Kidney (tissue), 14 donors: ENCODE data around the gene RNF157. TPM values are rescaled to one million over a fixed set of nuclear protein-coding genes. Genes with fewer than 3 reads are reported as not detected.

Experiments used
- DNase-seq, 5 donors: peaks; one replicate each; pipeline ENCODE4 v3.0.0-alpha.2; 2013 to 2020
- FAIRE-seq: peaks from 2 replicates; lab custom pipeline; 2012; peaks lifted over from hg19 to GRCh38; lab: Jason Lieb, UNC
- H3K27ac ChIP-seq, 2 donors: one replicate each; pipeline ENCODE4 v1.7.0; 2013; ENCODE audit warnings: low read depth in 2 of 2, low read length in 2 of 2, inconsistent platforms in 1 of 2
- H3K27me3 ChIP-seq: one replicate; pipeline ENCODE4 v1.7.1; 2013; ENCODE audit warnings: low read length, inconsistent platforms; ENCODE audit not compliant: control insufficient read depth, insufficient read depth
- H3K36me3 ChIP-seq, 3 donors: one replicate each; pipeline versions ENCODE4 v1.7.0 to v1.7.1; 2013; ENCODE audit warnings: low read length in 3 of 3, control low read depth in 1 of 3, inconsistent platforms in 1 of 3; ENCODE audit not compliant: insufficient read depth in 3 of 3, control insufficient read depth in 2 of 3
- H3K4me1 ChIP-seq, 3 donors: one replicate each; pipeline versions ENCODE4 v1.7.0 to v1.7.1; 2013; ENCODE audit warnings: low read length in 3 of 3, inconsistent platforms in 1 of 3, low read depth in 1 of 3; ENCODE audit not compliant: control insufficient read depth in 2 of 3, insufficient read depth in 2 of 3
- H3K4me3 ChIP-seq, 3 donors: one replicate each; pipeline versions ENCODE4 v1.7.0 to v1.8.1; 2013; ENCODE audit warnings: low read length in 3 of 3, control low read depth in 1 of 3, inconsistent platforms in 1 of 3
- H3K9ac ChIP-seq, 3 donors: one replicate each; pipeline versions ENCODE4 v1.7.0 to v1.7.1; 2013; ENCODE audit warnings: low read length in 3 of 3, control low read depth in 1 of 3, inconsistent platforms in 1 of 3
- H3K9me3 ChIP-seq, 3 donors: one replicate each; pipeline versions ENCODE4 v1.7.0 to v1.7.1; 2013; ENCODE audit warnings: low read length in 3 of 3, control low read depth in 1 of 3, inconsistent platforms in 1 of 3; ENCODE audit not compliant: control insufficient read depth in 2 of 3, insufficient read depth in 1 of 3
- CTCF ChIP-seq: IDR thresholded peaks from 3 replicates; pipeline ENCODE4 v1.5.1; 2012; ENCODE audit warnings: mild to moderate bottlenecking, moderate library complexity, borderline replicate concordance; ENCODE audit not compliant: insufficient read depth; ENCODE audit errors: extremely low read depth
- intact Hi-C: fragments of 100-400 bp; cut with DNase I; formaldehyde crosslinking; loops from one replicate; pipeline ENCODE4 v1.11.1; 2022
- polyA plus RNA-seq: library from polyadenylated mRNA; stranded (reverse); fragments of 350-450 nt; fragmentation: Illumina TruSeq; extraction: RNeasy Lipid Tissue Mini Kit (QIAGEN cat#74804); gene quantifications from one replicate; pipeline ENCODE4 v1.2.3, GENCODE V29; 2014; ENCODE audit warnings: low read depth, low replicate concordance; ENCODE audit not compliant: insufficient read depth
- total RNA-seq: library from RNA; stranded (reverse); fragmentation: NEBNext Ultra II Directional; extraction: Animal tissue kit (Norgen Biotek cat#: 25700); gene quantifications from one replicate; pipeline ENCODE4 v1.2.1, GENCODE V29; 2021
- donor health status: control.
- donor health status: control.
- donor health status: control.
- donor health status: control.
- donor health status: control.
- donor health status: DM: yes; HTN: yes; CAD: no.
- donor health status: Normal renal cell carcinoma (clear cell type).

RNF157 gene
- total and polyA plus RNA-seq, 2 donors from 2014 or later: 4.8 to 12.4 TPM

GRCh38 chr17:76122431-76123190, 117.7 kb downstream of the RNF157 start:
- FAIRE-seq (no peak), DNase-seq (peak in 1 of 5 donors; percentile 58)
- intact Hi-C loops: loop anchor here (5.0 kb wide), 1 partner anchor 155 kb away; no protein-coding TSS in a partner anchor
- Histone ChIP-seq H3K9ac (no peak overlapping the region), H3K27ac (no peak overlapping the region), H3K36me3 (no peaks in the 10 kb centered on the region), H3K9me3 (no peaks in the 10 kb centered on the region), H3K27me3 (no peaks in the 10 kb centered on the region), H3K4me3 (no peak overlapping the region), H3K4me1 (peaks cover 0 to 6% (median 0%) of the 10 kb centered on the region in 3 donors)
- no peak for TF ChIP-seq CTCF

GRCh38 chr17:76121932-76122430, 118.3 kb downstream of the RNF157 start:
- peaks cover 0 to 6% (median 0%) of the 10 kb centered on the region in 3 donors for H3K4me1 ChIP-seq
- H3K27me3 ChIP-seq: no peaks in the 10 kb centered on the region
- no peak for TF ChIP-seq CTCF
- no peak for FAIRE-seq
- peak in 3 of 5 donors; percentile 36 to 65 (median 59) for DNase-seq
- no peaks in the 10 kb centered on the region for H3K36me3 ChIP-seq
- H3K9ac ChIP-seq: peak overlapping the region in 1 of 3 donors; percentile 34
- intact Hi-C loops: loop anchor here (5.0 kb wide), 1 partner anchor 155 kb away; no protein-coding TSS in a partner anchor
- H3K4me3 ChIP-seq: peak overlapping the region in 1 of 3 donors; percentile 48
- H3K27ac ChIP-seq: no peak overlapping the region
- no peaks in the 10 kb centered on the region for H3K9me3 ChIP-seq

GRCh38 chr17:76120658-76121008, 119.7 kb downstream of the RNF157 start:
- Histone ChIP-seq H3K4me3 (no peak overlapping the region), H3K36me3 (no peaks in the 10 kb centered on the region), H3K4me1 (peaks cover 0 to 6% (median 0%) of the 10 kb centered on the region in 3 donors), H3K9me3 (no peaks in the 10 kb centered on the region), H3K27me3 (no peaks in the 10 kb centered on the region), H3K9ac (no peak overlapping the region), H3K27ac (no peak overlapping the region)
- TF ChIP-seq CTCF: no peak
- DNase-seq: no peak
- intact Hi-C loops: loop anchor here (5.0 kb wide), 1 partner anchor 157 kb away; no protein-coding TSS in a partner anchor
- no peak for FAIRE-seq
